Peyer's patch (tissue), 4 donors: ENCODE measurements around the gene CNOT1. TPM values are rescaled to one million over a fixed set of nuclear protein-coding genes. Genes with fewer than 3 reads are reported as not detected.
"Not testable (repeated sequence)": the region's sequence is repeated elsewhere in the genome, so short reads cannot be mapped to it uniquely, and the experiment has no call there.

Experiments
- DNase-seq, 3 donors: peaks; one replicate each; pipeline ENCODE4 v3.0.0-alpha.2; 2017 to 2019
- H3K27ac ChIP-seq, 4 donors: fragments of 200-600 bp; sonication (generic); one replicate each; pipeline ENCODE4 v1.5.1; 2016 to 2019
- H3K27me3 ChIP-seq, 2 donors: fragments of 200-600 bp; sonication (generic); one replicate each; pipeline ENCODE4 v1.5.1; 2019
- H3K36me3 ChIP-seq, 3 donors: fragments of 200-600 bp; sonication (generic); one replicate each; pipeline ENCODE4 v1.5.1; 2016 to 2019
- H3K4me1 ChIP-seq, 4 donors: fragments of 200-600 bp; sonication (generic); one replicate each; pipeline ENCODE4 v1.5.1; 2016 to 2019
- H3K4me3 ChIP-seq, 4 donors: fragments of 200-600 bp; sonication (generic); 1 replicate in 3 of 4; 2 replicates in 1 of 4; pipeline ENCODE4 v1.5.1; 2016 to 2019; ENCODE audit warnings: mild to moderate bottlenecking in 1 of 4
- H3K9me3 ChIP-seq, 4 donors: fragments of 200-600 bp; sonication (generic); one replicate each; pipeline ENCODE4 v1.5.1; 2016 to 2019; ENCODE audit warnings: mild to moderate bottlenecking in 1 of 4
- CTCF ChIP-seq, 6 experiments: fragments of 450-650 bp in 4 of 6; fragments of 200-600 bp in 2 of 6; sonication (generic) in 1 of 6; IDR thresholded peaks; one replicate each; pipeline ENCODE4 v1.5.1; 2017 to 2019; ENCODE audit warnings: antibody characterized with exemption in 6 of 6, mild to moderate bottlenecking in 3 of 6, moderate library complexity in 1 of 6
- POLR2A ChIP-seq, 2 donors: fragments of 450-650 bp; IDR thresholded peaks; one replicate each; pipeline ENCODE4 v1.5.1; 2017; ENCODE audit warnings: antibody characterized with exemption in 2 of 2, mild to moderate bottlenecking in 2 of 2, moderate library complexity in 2 of 2
- total RNA-seq, 4 donors: library from RNA; depleted of rRNA; stranded (reverse); fragments of >200 nt; gene quantifications; one replicate each; pipeline ENCODE4 v1.1.0, GENCODE V29; 2016

The CNOT1 gene
- total RNA-seq, 4 donors from 2014 or later: 165 to 211 (median 190) TPM

- Histone ChIP-seq H3K36me3 (peaks cover 0 to 100% (median 0%) of the 10 kb centered on the region in 3 donors), H3K27me3 (no peaks in the 10 kb centered on the region), H3K9me3 (no peaks in the 10 kb centered on the region), H3K27ac (no peak overlapping the region), H3K4me1 (no peaks in the 10 kb centered on the region), H3K4me3 (no peak overlapping the region)
- TF ChIP-seq CTCF (IDR thresholded peaks at IDR 0.05): no peak
- no peak for TF ChIP-seq POLR2A (IDR thresholded peaks at IDR 0.05)
- no peak for DNase-seq
Observed at GRCh38 chr16:58579587-58579986, 50.0 kb downstream of the CNOT1 start.

- Histone ChIP-seq H3K27me3 (no peaks in the 10 kb centered on the region), H3K4me3 (no peak overlapping the region), H3K4me1 (no peaks in the 10 kb centered on the region), H3K27ac (no peak overlapping the region), H3K36me3 (peaks cover 0 to 100% (median 0%) of the 10 kb centered on the region in 3 donors), H3K9me3 (no peaks in the 10 kb centered on the region)
- TF ChIP-seq CTCF (IDR thresholded peaks at IDR 0.05) (no peak), POLR2A (IDR thresholded peaks at IDR 0.05) (no peak)
- DNase-seq: no peak
Observed at GRCh38 chr16:58578642-58579041, 51.0 kb downstream of the CNOT1 start.

- Histone ChIP-seq H3K27ac (no peak overlapping the region), H3K36me3 (peaks cover 0 to 100% (median 0%) of the 10 kb centered on the region in 3 donors), H3K9me3 (no peaks in the 10 kb centered on the region), H3K4me3 (no peak overlapping the region), H3K4me1 (no peaks in the 10 kb centered on the region), H3K27me3 (no peaks in the 10 kb centered on the region)
- no peak for DNase-seq
- TF ChIP-seq POLR2A (IDR thresholded peaks at IDR 0.05) (no peak), CTCF (IDR thresholded peaks at IDR 0.05) (no peak)
Observed at GRCh38 chr16:58577141-58577540, 52.5 kb downstream of the CNOT1 start.

GRCh38 chr16:58574895-58575294 lies 54.7 kb downstream of the CNOT1 start:
- Histone ChIP-seq H3K27me3 (no peaks in the 10 kb centered on the region), H3K4me1 (no peaks in the 10 kb centered on the region), H3K9me3 (no peaks in the 10 kb centered on the region), H3K27ac (no peak overlapping the region), H3K36me3 (peaks cover 0 to 100% (median 0%) of the 10 kb centered on the region in 3 donors), H3K4me3 (no peak overlapping the region)
- TF ChIP-seq POLR2A (IDR thresholded peaks at IDR 0.05) (no peak), CTCF (IDR thresholded peaks at IDR 0.05) (no peak)
- no peak for DNase-seq

- not testable (repeated sequence) for H3K4me3 ChIP-seq, DNase-seq, H3K27me3 ChIP-seq, H3K9me3 ChIP-seq, H3K4me1 ChIP-seq, H3K27ac ChIP-seq
- H3K36me3 ChIP-seq: peaks cover 0 to 80% (median 0%) of the 10 kb centered on the region in 3 donors
Observed at GRCh38 chr16:58565697-58566096, 63.9 kb downstream of the CNOT1 start.

- peaks cover 0 to 80% (median 0%) of the 10 kb centered on the region in 3 donors for H3K36me3 ChIP-seq
- H3K4me1 ChIP-seq: no peaks in the 10 kb centered on the region
- no peaks in the 10 kb centered on the region for H3K9me3 ChIP-seq
- H3K27me3 ChIP-seq: no peaks in the 10 kb centered on the region
- no peak for DNase-seq
- H3K4me3 ChIP-seq: no peak overlapping the region
- no peak overlapping the region for H3K27ac ChIP-seq
- peak in 1 of 6 experiments; percentile 20 for TF ChIP-seq CTCF (IDR thresholded peaks at IDR 0.05)
- TF ChIP-seq POLR2A (IDR thresholded peaks at IDR 0.05): no peak
Observed at GRCh38 chr16:58563775-58564174, 65.9 kb downstream of the CNOT1 start.
